NCI-H1092 treated with DMSO at 0.1 percent for 48 hours (cell line): ENCODE measurements around the gene C4B.
"Not testable (repeated sequence)": the region's sequence is repeated elsewhere in the genome, so short reads cannot be mapped to it uniquely, and the experiment has no call there.

Source experiments
- DNase-seq: peaks from one replicate; lab custom pipeline; 2025; lab: John Stamatoyannopoulos, UW

The C4B gene

GRCh38 chr6:32052626-32053025 lies 38.0 kb downstream of the C4B start:
- DNase-seq = not testable (repeated sequence)

- DNase-seq = not testable (repeated sequence)
Measured at GRCh38 chr6:32053314-32053713, 38.7 kb downstream of the C4B start.

GRCh38 chr6:32055756-32056155 lies 41.2 kb downstream of the C4B start:
- DNase-seq = not testable (repeated sequence)

- DNase-seq = no peak
Measured at GRCh38 chr6:32056254-32056653, 41.7 kb downstream of the C4B start.

GRCh38 chr6:32057966-32058365 lies 43.4 kb downstream of the C4B start:
- no peak for DNase-seq

- no peak for DNase-seq
Measured at GRCh38 chr6:32058511-32058963, 43.9 kb downstream of the C4B start.

- DNase-seq = no peak
Measured at GRCh38 chr6:32060966-32061655, 46.5 kb downstream of the C4B start.

GRCh38 chr6:32064706-32065105 lies 50.1 kb downstream of the C4B start:
- no peak for DNase-seq

- not testable (repeated sequence) for DNase-seq
Measured at GRCh38 chr6:32067521-32067920, 52.9 kb downstream of the C4B start.

GRCh38 chr6:32068315-32068714 lies 53.7 kb downstream of the C4B start:
- DNase-seq = not testable (repeated sequence)

- no peak for DNase-seq
Measured at GRCh38 chr6:32068867-32069266, 54.3 kb downstream of the C4B start.

GRCh38 chr6:32069460-32069859 lies 54.9 kb downstream of the C4B start:
- no peak for DNase-seq

GRCh38 chr6:32069878-32070515 lies 55.4 kb downstream of the C4B start:
- no peak for DNase-seq

- no peak for DNase-seq
Measured at GRCh38 chr6:32070814-32071543, 56.4 kb downstream of the C4B start.

GRCh38 chr6:32073101-32073500 lies 58.5 kb downstream of the C4B start:
- no peak for DNase-seq

- DNase-seq = no peak
Measured at GRCh38 chr6:32073613-32074012, 59.0 kb downstream of the C4B start.

- no peak for DNase-seq
Measured at GRCh38 chr6:32074996-32075532, 60.5 kb downstream of the C4B start.

- no peak for DNase-seq
Measured at GRCh38 chr6:32075781-32076180, 61.2 kb downstream of the C4B start.

GRCh38 chr6:32076321-32076809 lies 61.8 kb downstream of the C4B start:
- no peak for DNase-seq

GRCh38 chr6:32079566-32080290 lies 65.1 kb downstream of the C4B start:
- no peak for DNase-seq

GRCh38 chr6:32081168-32081990 lies 66.8 kb downstream of the C4B start:
- DNase-seq = no peak
